ENCODE results near the gene TAMALIN.

DNA sequence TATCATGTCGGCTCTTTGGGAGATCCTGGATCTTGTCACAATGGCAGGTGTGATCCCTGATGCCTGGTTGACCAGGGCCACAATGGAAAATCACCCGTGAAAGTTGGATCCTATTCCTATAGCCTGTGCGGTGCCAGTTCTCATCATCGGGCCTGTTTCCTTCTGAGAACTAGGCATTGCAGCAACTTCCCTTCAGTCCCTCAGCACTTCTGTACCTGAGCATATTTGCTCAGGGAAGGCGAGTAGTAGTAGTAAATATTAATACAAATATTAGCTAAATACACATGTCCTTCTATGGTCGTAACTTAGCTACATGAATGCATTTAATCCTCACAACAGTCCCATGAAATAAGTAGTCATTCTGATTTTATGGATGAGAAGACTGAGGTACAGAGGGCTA is 22.1 kb upstream of the TAMALIN start:
- TF ChIP-seq, protein P1, sequence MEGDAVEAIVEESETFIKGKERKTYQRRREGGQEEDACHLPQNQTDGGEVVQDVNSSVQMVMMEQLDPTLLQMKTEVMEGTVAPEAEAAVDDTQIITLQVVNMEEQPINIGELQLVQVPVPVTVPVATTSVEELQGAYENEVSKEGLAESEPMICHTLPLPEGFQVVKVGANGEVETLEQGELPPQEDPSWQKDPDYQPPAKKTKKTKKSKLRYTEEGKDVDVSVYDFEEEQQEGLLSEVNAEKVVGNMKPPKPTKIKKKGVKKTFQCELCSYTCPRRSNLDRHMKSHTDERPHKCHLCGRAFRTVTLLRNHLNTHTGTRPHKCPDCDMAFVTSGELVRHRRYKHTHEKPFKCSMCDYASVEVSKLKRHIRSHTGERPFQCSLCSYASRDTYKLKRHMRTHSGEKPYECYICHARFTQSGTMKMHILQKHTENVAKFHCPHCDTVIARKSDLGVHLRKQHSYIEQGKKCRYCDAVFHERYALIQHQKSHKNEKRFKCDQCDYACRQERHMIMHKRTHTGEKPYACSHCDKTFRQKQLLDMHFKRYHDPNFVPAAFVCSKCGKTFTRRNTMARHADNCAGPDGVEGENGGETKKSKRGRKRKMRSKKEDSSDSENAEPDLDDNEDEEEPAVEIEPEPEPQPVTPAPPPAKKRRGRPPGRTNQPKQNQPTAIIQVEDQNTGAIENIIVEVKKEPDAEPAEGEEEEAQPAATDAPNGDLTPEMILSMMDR (IDR thresholded peaks at IDR 0.05) = no peak
- no peak for TF ChIP-seq POLR2A (IDR thresholded peaks at IDR 0.05)

All from prostate gland (tissue), 2 donors.